ENCODE data around the gene UBE2L6.
"Not testable (repeated sequence)": the region's sequence is repeated elsewhere in the genome, so short reads cannot be mapped to it uniquely, and the experiment has no call there.

Gene UBE2L6

GRCh38 chr11:57566905-57567514 lies 462 bp downstream of the UBE2L6 start:
- peak; percentile 16 for DNase-seq (ENCODE audit: low read depth)

- DNase-seq (ENCODE audit: low read depth) = no peak
These were observed 1.2 kb downstream of the UBE2L6 start for GRCh38 chr11:57566005-57566904.

DNA sequence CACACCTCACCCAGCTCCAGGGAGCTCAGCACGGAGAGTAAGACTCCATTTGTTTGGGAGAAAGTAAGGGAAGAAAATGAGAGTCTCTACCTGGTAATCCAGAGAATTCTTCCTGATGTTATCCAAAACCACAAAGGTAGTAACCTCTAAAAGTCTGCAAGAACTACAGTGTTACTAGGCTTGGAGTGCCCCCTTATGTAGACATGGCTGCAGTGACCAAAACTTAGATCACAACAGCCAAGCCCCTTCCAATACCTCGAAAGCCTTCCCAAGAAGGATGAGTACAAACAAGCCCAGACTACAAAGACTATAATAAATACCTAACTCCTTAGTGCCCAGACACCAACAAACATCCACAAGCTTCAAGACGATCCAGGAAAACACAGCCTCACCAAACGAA lies 4.9 kb downstream of the UBE2L6 start:
- no peak for DNase-seq (ENCODE audit: low read depth)

- no peak for DNase-seq (ENCODE audit: low read depth)
These were observed 7.3 kb downstream of the UBE2L6 start for GRCh38 chr11:57560146-57560545.

GRCh38 chr11:57556041-57556440 lies 11.4 kb downstream of the UBE2L6 start:
- DNase-seq (ENCODE audit: low read depth) = no peak

DNA sequence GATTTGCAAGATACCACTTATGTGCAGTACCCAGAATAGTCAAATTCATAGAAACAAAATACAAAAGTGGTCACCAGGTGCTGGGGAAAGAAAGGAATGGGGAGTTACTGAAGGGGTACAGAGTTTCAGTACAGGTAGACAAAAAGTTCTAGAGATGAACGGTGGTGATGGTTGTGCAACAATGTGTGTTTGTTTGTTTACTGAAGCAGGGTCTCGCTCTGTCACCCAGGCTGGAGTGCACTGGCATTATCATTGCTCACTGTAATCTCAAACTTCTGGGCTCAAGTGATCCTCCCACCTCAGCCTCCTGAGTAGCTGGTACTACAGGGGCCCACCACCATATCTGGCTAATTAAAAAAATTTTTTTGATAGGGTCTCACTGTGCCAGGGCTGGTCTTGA lies 12.1 kb downstream of the UBE2L6 start:
- no peak for DNase-seq (ENCODE audit: low read depth)

GRCh38 chr11:57552479-57552878 lies 15.0 kb downstream of the UBE2L6 start:
- no peak for DNase-seq (ENCODE audit: low read depth)

- DNase-seq (ENCODE audit: low read depth) = no peak
These were observed 15.5 kb downstream of the UBE2L6 start for GRCh38 chr11:57551941-57552340.

GRCh38 chr11:57549983-57550382 lies 17.5 kb downstream of the UBE2L6 start:
- DNase-seq (ENCODE audit: low read depth) = no peak

GRCh38 chr11:57547854-57548377 lies 19.6 kb downstream of the UBE2L6 start:
- DNase-seq (ENCODE audit: low read depth) = no peak

GRCh38 chr11:57546869-57547475 lies 20.5 kb downstream of the UBE2L6 start:
- no peak for DNase-seq (ENCODE audit: low read depth)

- no peak for DNase-seq (ENCODE audit: low read depth)
These were observed 21.0 kb downstream of the UBE2L6 start for GRCh38 chr11:57546451-57546850.

GRCh38 chr11:57545883-57546282 lies 21.6 kb downstream of the UBE2L6 start:
- DNase-seq (ENCODE audit: low read depth) = no peak

DNA sequence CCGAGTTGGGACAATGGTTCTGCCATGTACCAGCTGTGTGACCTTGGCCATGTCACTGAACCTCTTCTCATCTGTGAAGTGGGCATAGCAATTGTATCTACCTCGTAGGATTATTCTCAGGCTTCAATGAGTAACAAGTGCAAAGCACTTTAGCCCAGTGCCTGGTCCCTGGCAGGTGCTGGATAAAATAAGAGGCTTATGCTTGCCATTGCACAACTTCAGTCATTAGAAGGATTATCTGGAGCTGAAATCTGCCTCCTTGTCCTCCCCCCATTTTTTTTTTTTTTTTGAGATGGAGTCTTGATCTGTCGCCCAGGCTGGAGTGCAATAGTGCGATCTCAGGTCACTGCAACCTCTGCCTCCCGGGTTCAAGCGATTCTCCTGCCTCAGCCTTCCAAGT lies 22.9 kb downstream of the UBE2L6 start:
- DNase-seq (ENCODE audit: low read depth) = no peak

DNA sequence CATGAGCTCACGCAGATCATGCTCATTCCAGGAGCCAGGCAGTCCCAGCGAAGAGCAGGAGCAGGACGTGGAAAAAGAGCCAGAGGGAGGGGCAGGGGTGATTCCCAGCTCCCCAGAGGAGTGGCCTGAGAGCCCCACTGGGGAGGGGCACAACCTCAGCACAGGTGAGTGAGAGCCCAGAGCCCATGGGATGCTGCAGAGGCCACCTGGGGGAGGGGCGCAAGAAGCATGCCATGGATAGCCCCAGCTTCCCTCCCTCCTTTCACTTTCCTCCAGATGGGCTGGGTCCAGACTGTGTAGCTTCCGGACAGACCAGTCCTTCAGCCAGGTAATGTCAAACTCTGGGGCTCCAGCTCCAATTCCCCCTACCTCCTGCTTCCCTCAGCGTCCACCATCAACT lies 23.9 kb downstream of the UBE2L6 start:
- no peak for DNase-seq (ENCODE audit: low read depth)

DNA sequence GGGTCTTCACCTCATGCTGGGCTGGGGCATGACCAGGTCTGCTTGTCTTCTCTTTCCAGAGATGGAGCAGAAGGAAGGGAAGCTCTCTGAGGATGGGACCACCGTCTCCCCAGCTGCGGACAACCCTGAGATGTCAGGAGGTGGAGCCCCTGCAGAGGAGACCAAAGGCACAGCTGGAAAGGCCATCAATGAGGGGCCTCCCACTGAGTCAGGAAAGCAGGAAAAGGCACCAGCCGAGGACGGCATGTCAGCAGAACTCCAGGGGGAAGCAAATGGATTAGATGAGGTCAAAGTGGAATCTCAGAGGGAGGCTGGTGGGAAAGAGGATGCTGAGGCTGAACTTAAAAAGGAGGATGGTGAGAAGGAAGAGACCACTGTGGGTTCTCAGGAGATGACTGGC lies 24.9 kb downstream of the UBE2L6 start:
- no peak for DNase-seq (ENCODE audit: low read depth)

DNA sequence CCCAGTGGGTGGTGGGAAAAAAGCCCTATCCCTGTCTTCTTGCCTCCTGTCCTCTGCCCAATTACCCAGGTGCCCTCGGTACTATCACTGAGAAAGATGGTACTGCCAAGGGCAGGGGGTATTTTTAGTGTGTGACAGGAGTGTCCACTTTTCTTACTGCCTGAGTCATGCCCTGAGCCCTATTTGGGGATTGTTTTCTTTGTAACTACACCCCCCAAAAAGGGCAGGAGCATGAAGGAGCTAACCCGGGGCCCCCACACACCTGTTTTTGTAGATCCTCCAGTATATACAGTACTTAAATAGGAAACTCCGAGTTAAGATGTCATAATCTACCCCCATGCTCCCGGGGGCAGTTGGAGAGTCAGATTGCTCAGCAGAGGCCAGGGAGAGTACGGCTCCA lies 26.3 kb downstream of the UBE2L6 start:
- no peak for DNase-seq (ENCODE audit: low read depth)

DNA sequence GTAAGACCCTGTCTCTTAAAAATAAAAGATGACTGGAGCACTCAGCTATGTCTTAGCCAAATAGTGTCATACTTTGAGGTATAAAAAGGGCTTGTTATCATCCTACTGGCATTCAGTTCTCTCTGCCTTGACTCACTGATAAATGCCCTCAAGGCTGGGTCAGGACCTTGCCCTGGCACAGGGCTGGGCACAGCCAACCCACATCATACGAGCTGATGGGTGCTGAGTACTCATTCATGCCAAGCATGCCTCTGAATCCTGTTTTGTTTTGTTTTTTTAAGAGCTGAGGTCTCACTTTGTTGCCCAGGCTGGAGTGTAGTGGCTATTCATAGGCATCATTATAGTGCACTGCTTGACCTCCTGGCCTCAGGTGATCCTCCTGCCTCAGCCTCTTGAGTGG lies 28.1 kb downstream of the UBE2L6 start:
- DNase-seq (ENCODE audit: low read depth) = no peak

- no peak for DNase-seq (ENCODE audit: low read depth)
These were observed 30.4 kb downstream of the UBE2L6 start, which contains the start of gene SMTNL1 for GRCh38 chr11:57536947-57537619. Gene SMTNL1 (plus strand): TSS chr11:57537595. CDS start chr11:57542643, 5,048 bp downstream.

DNA sequence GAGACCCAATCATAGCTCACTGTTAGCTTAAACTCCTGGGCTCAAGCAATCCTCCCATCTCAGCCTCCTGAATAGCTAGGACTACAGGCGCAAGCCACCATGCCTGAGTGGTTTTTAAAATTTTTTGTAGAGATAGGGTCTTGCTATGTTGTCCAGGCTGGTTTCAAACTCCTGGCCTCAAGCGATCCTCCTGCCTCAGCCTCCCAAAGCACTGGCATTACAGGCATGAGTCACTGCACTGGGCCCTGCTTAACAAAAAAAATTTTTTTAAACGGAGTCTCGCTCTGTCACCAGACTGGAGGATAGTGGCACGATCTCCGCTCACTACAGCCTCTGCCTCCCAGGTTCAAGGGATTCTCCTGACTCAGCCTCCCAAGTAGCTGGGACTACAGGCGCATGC lies 33.0 kb downstream of the UBE2L6 start:
- not testable (repeated sequence) for DNase-seq (ENCODE audit: low read depth)

DNA sequence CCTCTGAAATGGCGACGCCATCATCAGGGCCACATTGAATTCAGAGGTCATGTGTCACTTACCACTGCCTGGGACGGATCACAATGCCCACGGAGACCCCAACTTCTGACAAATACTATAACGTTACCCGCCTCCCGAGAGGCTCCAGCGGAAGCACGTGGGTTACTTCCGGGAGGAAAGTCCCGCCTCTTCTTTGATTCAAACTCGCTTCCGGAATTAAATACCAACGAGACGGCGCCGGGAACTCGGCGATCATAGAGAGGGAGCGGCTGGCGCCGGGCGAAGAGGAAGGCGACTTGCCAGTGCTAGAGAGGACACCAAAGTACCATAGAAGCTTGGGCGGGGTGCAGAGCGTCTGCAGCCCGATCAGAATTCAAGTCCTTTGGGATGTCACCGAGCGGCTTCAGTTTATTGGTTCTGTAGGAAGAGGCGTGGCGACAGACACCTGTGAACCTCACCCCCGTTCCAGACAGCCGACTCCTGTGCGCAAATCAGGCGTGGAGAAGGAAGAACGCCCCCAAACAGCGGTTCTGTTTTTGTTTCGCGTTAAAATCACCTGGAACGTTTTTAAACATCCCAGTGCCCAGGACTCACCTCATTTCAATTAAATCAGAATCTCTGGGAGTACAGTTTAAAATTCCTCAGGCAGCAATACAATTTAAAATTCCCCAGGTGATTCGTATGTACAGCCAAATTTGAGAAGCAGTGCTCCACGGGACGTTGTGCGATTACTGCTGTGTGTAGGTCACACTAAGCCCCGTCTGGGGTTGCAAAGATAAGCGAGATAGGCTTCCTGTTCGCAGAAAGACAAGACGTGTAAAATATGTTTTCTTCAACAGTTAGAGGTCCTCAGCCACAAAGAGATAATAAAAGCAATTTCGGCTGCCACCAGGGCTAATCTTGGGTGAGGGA lies 36.6 kb downstream of the UBE2L6 start, which contains the start of gene TIMM10:
Gene TIMM10 (minus strand): TSS at position 159 of the 912 bp plus-strand sequence. CDS start 565 bp downstream, outside the sequence.
- DNase-seq (ENCODE audit: low read depth) = peak; percentile 90
